Thyroid gland (tissue), 4 donors: Measurements from ENCODE around the gene LCAT.

ENCODE experiments used
- POLR2A ChIP-seq, 2 donors: fragments of 450-650 bp; IDR thresholded peaks; one replicate each; pipeline ENCODE4 v1.6.1; 2017; ENCODE audit warnings: antibody characterized with exemption in 2 of 2, mild to moderate bottlenecking in 2 of 2, moderate library complexity in 1 of 2
- TF ChIP-seq, protein P1 (sequence below), 6 experiments: fragments of 200-600 bp in 3 of 6; fragments of 450-650 bp in 3 of 6; sonication (generic) in 3 of 6; IDR thresholded peaks; one replicate each; pipeline ENCODE4 v1.5.1; 2016 to 2019; ENCODE audit warnings: antibody characterized with exemption in 6 of 6, mild to moderate bottlenecking in 2 of 6, inconsistent platforms in 1 of 6, moderate library complexity in 1 of 6

DNA sequence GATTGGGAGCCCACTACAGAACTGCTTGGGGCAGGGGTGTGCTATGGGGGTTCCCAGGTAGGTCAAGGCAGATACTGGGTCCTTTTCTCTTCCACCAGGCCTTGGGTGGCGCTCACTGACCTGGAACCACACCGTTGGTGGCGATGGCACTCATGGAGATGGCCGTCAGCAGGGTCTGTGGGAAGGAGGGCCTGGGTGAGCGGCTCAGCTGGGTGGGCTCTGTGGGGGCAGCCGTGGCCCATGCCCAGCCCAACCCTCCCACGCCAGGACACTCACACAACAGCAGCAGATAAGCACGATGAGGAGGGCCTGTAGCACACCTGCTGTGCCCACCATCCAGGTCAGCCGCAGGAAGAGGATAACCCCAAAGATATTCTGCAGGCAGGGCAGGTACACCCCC is 13.7 kb upstream of the LCAT start:
- TF ChIP-seq, protein P1, sequence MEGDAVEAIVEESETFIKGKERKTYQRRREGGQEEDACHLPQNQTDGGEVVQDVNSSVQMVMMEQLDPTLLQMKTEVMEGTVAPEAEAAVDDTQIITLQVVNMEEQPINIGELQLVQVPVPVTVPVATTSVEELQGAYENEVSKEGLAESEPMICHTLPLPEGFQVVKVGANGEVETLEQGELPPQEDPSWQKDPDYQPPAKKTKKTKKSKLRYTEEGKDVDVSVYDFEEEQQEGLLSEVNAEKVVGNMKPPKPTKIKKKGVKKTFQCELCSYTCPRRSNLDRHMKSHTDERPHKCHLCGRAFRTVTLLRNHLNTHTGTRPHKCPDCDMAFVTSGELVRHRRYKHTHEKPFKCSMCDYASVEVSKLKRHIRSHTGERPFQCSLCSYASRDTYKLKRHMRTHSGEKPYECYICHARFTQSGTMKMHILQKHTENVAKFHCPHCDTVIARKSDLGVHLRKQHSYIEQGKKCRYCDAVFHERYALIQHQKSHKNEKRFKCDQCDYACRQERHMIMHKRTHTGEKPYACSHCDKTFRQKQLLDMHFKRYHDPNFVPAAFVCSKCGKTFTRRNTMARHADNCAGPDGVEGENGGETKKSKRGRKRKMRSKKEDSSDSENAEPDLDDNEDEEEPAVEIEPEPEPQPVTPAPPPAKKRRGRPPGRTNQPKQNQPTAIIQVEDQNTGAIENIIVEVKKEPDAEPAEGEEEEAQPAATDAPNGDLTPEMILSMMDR (IDR thresholded peaks at IDR 0.05) = no peak
- no peak for TF ChIP-seq POLR2A (IDR thresholded peaks at IDR 0.05)
